HepG2 (cell line): ENCODE measurements around the gene GMNN. TPM values are rescaled to one million over a fixed set of nuclear protein-coding genes. Genes with fewer than 3 reads are reported as not detected.

ENCODE experiments used
- ARNT ChIP-seq: fragments of 450-650 bp; IDR thresholded peaks from 2 replicates; pipeline ENCODE4 v1.6.1; 2017
- BCL6 ChIP-seq: IDR thresholded peaks from 2 replicates; pipeline ENCODE4 v1.6.1; 2016; ENCODE audit warnings: missing genetic modification reagents, missing compliant biosample characterization
- CBX1 ChIP-seq: IDR thresholded peaks from one replicate; pipeline ENCODE4 v1.6.1; 2016; ENCODE audit warnings: antibody characterized with exemption, low read depth
- CREB1 ChIP-seq, 2 experiments: fragments of 450-650 bp in 1 of 2; IDR thresholded peaks; 2 replicates each; pipeline ENCODE4 v1.6.1; 2016 to 2017; ENCODE audit warnings: control low read depth in 1 of 2, mild to moderate bottlenecking in 1 of 2, missing compliant biosample characterization in 1 of 2, missing genetic modification characterization in 1 of 2
- EP300 ChIP-seq, 3 experiments: sonication (generic) in 1 of 3; formaldehyde crosslinking in 1 of 3; IDR thresholded peaks; 2 replicates each; pipeline versions ENCODE4 v1.5.1 to v1.6.1; 2011 to 2020; ENCODE audit warnings: low read depth in 2 of 3, low read length in 2 of 3, borderline replicate concordance in 1 of 3, improper control_type of control experiment in 1 of 3, mild to moderate bottlenecking in 1 of 3, missing genetic modification reagents in 1 of 3, moderate library complexity in 1 of 3
- FOXJ3 ChIP-seq: sonication (generic); formaldehyde crosslinking; IDR thresholded peaks from 2 replicates; pipeline ENCODE4 v1.4.0; 2020; ENCODE audit warnings: missing genetic modification reagents, mild to moderate bottlenecking, borderline replicate concordance
- HNF4A ChIP-seq: sonication (generic); formaldehyde crosslinking; IDR thresholded peaks from 2 replicates; pipeline ENCODE4 v1.4.0; 2020; ENCODE audit warnings: missing genetic modification reagents
- HOXA3 ChIP-seq: sonication (generic); formaldehyde crosslinking; IDR thresholded peaks from 2 replicates; pipeline ENCODE4 v1.5.0; 2020; ENCODE audit warnings: missing genetic modification reagents
- KLF11 ChIP-seq: IDR thresholded peaks from 2 replicates; pipeline ENCODE4 v1.6.1; 2016; ENCODE audit warnings: missing compliant biosample characterization
- KLF6 ChIP-seq: IDR thresholded peaks from 2 replicates; pipeline ENCODE4 v1.8.0; 2016; ENCODE audit warnings: missing biosample characterization, missing genetic modification reagents
- MTA1 ChIP-seq: sonication (generic); formaldehyde crosslinking; IDR thresholded peaks from 2 replicates; pipeline ENCODE4 v1.4.0; 2020; ENCODE audit warnings: missing genetic modification reagents, mild to moderate bottlenecking, borderline replicate concordance
- PREB ChIP-seq: sonication (generic); formaldehyde crosslinking; IDR thresholded peaks from 2 replicates; pipeline ENCODE4 v1.4.0; 2020; ENCODE audit warnings: missing genetic modification reagents
- RARA ChIP-seq: IDR thresholded peaks from 2 replicates; pipeline ENCODE4 v1.6.1; 2016; ENCODE audit warnings: missing genetic modification reagents, missing compliant biosample characterization
- SIX1 ChIP-seq: sonication (generic); formaldehyde crosslinking; IDR thresholded peaks from 2 replicates; pipeline ENCODE4 v1.4.0; 2020; ENCODE audit warnings: missing genetic modification reagents, borderline replicate concordance
- SOX6 ChIP-seq, 2 experiments: fragments of 450-650 bp in 1 of 2; sonication (generic) in 1 of 2; formaldehyde crosslinking in 1 of 2; IDR thresholded peaks; 2 replicates each; pipeline versions ENCODE4 v1.4.0 to v1.6.1; 2017 to 2020; ENCODE audit warnings: antibody characterized with exemption in 1 of 2, mild to moderate bottlenecking in 1 of 2, missing genetic modification reagents in 1 of 2
- SP4 ChIP-seq: sonication (generic); formaldehyde crosslinking; IDR thresholded peaks from 2 replicates; pipeline ENCODE4 v1.8.1; 2023; ENCODE audit warnings: mild to moderate bottlenecking, missing genetic modification reagents
- TRIM24 ChIP-seq: sonication (generic); formaldehyde crosslinking; IDR thresholded peaks from 2 replicates; pipeline ENCODE4 v1.8.0; 2022; ENCODE audit warnings: mild to moderate bottlenecking, missing genetic modification reagents
- YEATS4 ChIP-seq: sonication (generic); formaldehyde crosslinking; IDR thresholded peaks from 2 replicates; pipeline ENCODE4 v1.4.0; 2020; ENCODE audit warnings: missing genetic modification reagents, borderline replicate concordance
- ZBTB37 ChIP-seq: sonication (generic); formaldehyde crosslinking; IDR thresholded peaks from 2 replicates; pipeline ENCODE4 v1.4.0; 2020; ENCODE audit warnings: mild to moderate bottlenecking, missing genetic modification reagents
- ZNF230 ChIP-seq: sonication (generic); formaldehyde crosslinking; IDR thresholded peaks from 2 replicates; pipeline ENCODE4 v1.4.0; 2020; ENCODE audit warnings: mild to moderate bottlenecking, missing genetic modification reagents
- ZNF644 ChIP-seq: IDR thresholded peaks from 2 replicates; pipeline ENCODE4 v1.6.1; 2016; ENCODE audit warnings: low read depth
- ZNF777 ChIP-seq: sonication (generic); formaldehyde crosslinking; IDR thresholded peaks from 2 replicates; pipeline ENCODE4 v1.4.0; 2020; ENCODE audit warnings: missing genetic modification reagents
- ZSCAN9 ChIP-seq: IDR thresholded peaks from 2 replicates; pipeline ENCODE4 v1.6.1; 2016; ENCODE audit warnings: borderline replicate concordance
- polyA plus RNA-seq, 8 experiments: library from polyadenylated mRNA; depleted of rRNA in 3 of 8; stranded (reverse) in 7 of 8; unstranded in 1 of 8; fragments of >200 nt; fragmentation: Illumina TruSeq in 4 of 8; extraction: Trizol in 4 of 8; gene quantifications; 2 replicates each; pipeline versions ENCODE4 v1.2.1 to v1.2.3, GENCODE V29; 2011 to 2016; ENCODE audit warnings: low read depth in 4 of 8, missing spikeins in 1 of 8, mixed read lengths in 1 of 8; ENCODE audit not compliant: insufficient read depth in 1 of 8
- total RNA-seq, 5 experiments: library from RNA; depleted of rRNA; stranded (reverse); fragments of >200 nt; fragmentation: Illumina TruSeq; extraction: Trizol; gene quantifications; 2 replicates each; pipeline ENCODE4 v1.2.3, GENCODE V29; 2016; ENCODE audit warnings: low read depth in 1 of 5
- TF ChIP-seq, protein P1 (sequence below): sonication (generic); formaldehyde crosslinking; IDR thresholded peaks from 2 replicates; pipeline ENCODE4 v1.5.0; 2020; ENCODE audit warnings: mild to moderate bottlenecking, missing genetic modification reagents
- TF ChIP-seq, protein P2 (sequence below): sonication (generic); formaldehyde crosslinking; IDR thresholded peaks from 2 replicates; pipeline ENCODE4 v1.8.0; 2022; ENCODE audit warnings: missing genetic modification reagents, mild to moderate bottlenecking, inconsistent platforms, borderline replicate concordance

Gene GMNN
- total and polyA plus RNA-seq, 2 of the 13 experiments (the other 11 are each of a cell fraction or from before 2014, with no cell fraction given): 61.8 to 154 TPM

DNA sequence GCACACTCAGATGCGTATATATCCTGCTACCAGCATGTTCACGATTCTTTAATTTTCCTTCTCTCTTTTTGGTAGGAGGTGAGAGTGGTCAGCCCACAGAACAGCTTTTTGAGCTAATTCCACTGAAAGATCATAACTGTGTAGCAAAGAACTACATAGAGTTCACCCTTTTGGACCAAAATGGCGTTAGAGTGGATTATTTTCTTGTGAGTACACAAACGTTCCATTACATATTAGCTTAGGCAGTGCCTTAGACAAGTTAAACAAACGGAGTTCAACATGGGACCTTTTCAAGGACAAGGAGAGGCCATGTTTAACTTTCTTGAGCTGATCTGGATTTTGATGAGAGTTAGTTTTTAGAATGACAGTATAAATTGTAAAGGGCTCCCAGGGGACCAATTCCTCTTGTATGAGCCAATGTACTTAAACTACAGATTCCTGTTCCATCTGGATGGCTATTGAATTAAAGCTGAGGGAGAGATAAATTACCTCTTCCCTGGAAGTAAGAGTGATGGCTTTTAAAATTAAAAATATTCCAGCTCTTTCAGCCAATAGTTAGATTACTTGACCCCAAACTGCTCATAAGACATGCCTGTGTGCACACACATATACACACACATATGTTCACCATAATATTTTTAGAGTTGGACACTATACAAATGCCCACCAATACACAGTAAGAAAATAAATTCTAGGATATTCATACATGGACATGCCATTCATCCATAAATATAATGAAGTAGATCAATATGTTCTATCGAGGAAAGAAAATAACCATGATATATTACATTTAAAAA is 49.6 kb downstream of the GMNN start (continued):
- TF ChIP-seq CREB1 (IDR thresholded peaks at IDR 0.05) (no peak), CREB1 (CRISPR knock-in tag; IDR thresholded peaks at IDR 0.05) (no peak), CBX1 (no peak), KLF6 (CRISPR knock-in tag) (no peak), KLF11 (no peak), ZSCAN9 (CRISPR knock-in tag) (no peak), SOX6 (IDR thresholded peaks at IDR 0.05) (no peak), SOX6 (CRISPR knock-in tag; IDR thresholded peaks at IDR 0.05) (peak; percentile 16; the same call in 1 of the 2 replicates), ZNF230 (CRISPR knock-in tag) (no peak), HOXA3 (CRISPR knock-in tag) (peak; percentile 37; the same call in 1 of the 2 replicates), SIX1 (CRISPR knock-in tag) (no peak), MTA1 (no peak), RARA (CRISPR knock-in tag) (peak; percentile 47; the same call in 1 of the 2 replicates), ARNT (no peak), SP4 (no peak), EP300 (IDR thresholded peaks at IDR 0.05; ENCODE audit: low read depth in 2 of 2, low read length in 2 of 2) (peak in 1 of 2 experiments; percentile 64; a peak in 2 of 4 replicates), EP300 (CRISPR knock-in tag; IDR thresholded peaks at IDR 0.05; ENCODE audit: borderline replicate concordance) (no peak), PREB (CRISPR knock-in tag) (no peak), BCL6 (CRISPR knock-in tag) (0 out of 2 replicates have a peak, but pooled peaks have one; percentile 48), ZNF644 (peak; percentile 83), YEATS4 (CRISPR knock-in tag) (0 out of 2 replicates have a peak, but pooled peaks have one; percentile 23), HNF4A (CRISPR knock-in tag) (peak; percentile 82), ZNF777 (CRISPR knock-in tag) (no peak), TRIM24 (no peak), FOXJ3 (peak; percentile 69; the same call in 1 of the 2 replicates), ZBTB37 (CRISPR knock-in tag) (no peak)
- TF ChIP-seq, protein P1, sequence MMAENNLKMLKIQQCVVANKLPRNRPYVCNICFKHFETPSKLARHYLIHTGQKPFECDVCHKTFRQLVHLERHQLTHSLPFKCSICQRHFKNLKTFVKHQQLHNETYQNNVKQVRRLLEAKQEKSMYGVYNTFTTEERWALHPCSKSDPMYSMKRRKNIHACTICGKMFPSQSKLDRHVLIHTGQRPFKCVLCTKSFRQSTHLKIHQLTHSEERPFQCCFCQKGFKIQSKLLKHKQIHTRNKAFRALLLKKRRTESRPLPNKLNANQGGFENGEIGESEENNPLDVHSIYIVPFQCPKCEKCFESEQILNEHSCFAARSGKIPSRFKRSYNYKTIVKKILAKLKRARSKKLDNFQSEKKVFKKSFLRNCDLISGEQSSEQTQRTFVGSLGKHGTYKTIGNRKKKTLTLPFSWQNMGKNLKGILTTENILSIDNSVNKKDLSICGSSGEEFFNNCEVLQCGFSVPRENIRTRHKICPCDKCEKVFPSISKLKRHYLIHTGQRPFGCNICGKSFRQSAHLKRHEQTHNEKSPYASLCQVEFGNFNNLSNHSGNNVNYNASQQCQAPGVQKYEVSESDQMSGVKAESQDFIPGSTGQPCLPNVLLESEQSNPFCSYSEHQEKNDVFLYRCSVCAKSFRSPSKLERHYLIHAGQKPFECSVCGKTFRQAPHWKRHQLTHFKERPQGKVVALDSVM (CRISPR knock-in tag): no peak
- TF ChIP-seq, protein P2, sequence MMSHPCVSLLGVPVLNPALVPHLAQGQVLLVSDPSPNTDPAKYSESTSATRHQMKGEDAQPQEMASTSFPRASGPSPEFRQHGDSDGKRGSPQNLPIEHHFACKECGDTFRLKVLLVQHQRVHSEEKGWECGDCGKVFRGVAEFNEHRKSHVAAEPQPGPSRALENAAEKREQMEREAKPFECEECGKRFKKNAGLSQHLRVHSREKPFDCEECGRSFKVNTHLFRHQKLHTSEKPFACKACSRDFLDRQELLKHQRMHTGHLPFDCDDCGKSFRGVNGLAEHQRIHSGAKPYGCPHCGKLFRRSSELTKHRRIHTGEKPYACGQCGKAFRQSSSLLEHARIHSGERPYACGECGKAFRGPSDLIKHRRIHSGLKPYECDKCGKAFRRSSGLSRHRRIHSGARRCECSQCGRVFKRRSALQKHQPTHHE (CRISPR knock-in tag): no peak
